Loucy (cell line): ENCODE measurements around the gene RPP14.

Source experiments
- CTCF ChIP-seq: fragments of 200-600 bp; sonication (generic); conservative IDR thresholded peaks from 2 replicates; pipeline ENCODE4 v1.5.1; 2014; ENCODE audit warnings: mild to moderate bottlenecking, antibody characterized with exemption, low read length
- EZH2phosphoT487 ChIP-seq: fragments of 200-600 bp; IDR thresholded peaks from 2 replicates; pipeline ENCODE4 v1.6.1; 2018; ENCODE audit warnings: antibody characterized with exemption, mild to moderate bottlenecking, moderate library complexity, borderline replicate concordance

- no peak for TF ChIP-seq CTCF
- TF ChIP-seq EZH2phosphoT487, result no peak
Measured at GRCh38 chr3:58269356-58269755, 36.7 kb upstream of the RPP14 start.
